ENCODE measurements around the gene FLVCR2. TPM values are rescaled to one million over a fixed set of nuclear protein-coding genes. Genes with fewer than 3 reads are reported as not detected.
"Not testable (repeated sequence)": the region's sequence is repeated elsewhere in the genome, so short reads cannot be mapped to it uniquely, and the experiment has no call there.

The FLVCR2 gene
- total RNA-seq, 1 donor from 2014 or later = 1.7 TPM

DNA sequence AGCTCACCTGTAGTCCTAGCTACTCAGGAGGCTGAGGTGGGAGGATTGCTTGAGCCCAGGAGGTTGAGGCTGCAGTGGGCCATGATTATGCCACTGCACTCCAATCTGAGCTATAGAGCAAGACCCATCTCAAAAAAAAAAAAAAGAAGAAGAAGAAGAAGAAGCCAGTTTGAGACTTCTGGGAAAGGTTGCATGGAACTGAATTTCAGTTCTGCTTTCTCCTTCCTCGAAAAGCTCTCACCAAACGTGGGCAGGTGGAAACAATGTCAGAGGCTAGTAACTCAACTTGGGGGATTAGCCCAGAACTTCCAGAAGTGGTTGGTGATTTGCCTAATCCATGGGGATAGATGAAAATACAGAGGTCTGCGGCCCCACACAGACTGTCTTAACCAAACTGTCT is 18.7 kb downstream of the FLVCR2 start:
- H3K27me3 Mint-ChIP-seq (ENCODE audit: low read depth) = peaks cover 13% of the 10 kb centered on the region
- H3K4me3 Mint-ChIP-seq (ENCODE audit: unreplicated experiment) = no peak overlapping the region
- H3K9me3 Mint-ChIP-seq (ENCODE audit: low read depth) = peaks cover 3% of the 10 kb centered on the region
- TF ChIP-seq, protein P1, sequence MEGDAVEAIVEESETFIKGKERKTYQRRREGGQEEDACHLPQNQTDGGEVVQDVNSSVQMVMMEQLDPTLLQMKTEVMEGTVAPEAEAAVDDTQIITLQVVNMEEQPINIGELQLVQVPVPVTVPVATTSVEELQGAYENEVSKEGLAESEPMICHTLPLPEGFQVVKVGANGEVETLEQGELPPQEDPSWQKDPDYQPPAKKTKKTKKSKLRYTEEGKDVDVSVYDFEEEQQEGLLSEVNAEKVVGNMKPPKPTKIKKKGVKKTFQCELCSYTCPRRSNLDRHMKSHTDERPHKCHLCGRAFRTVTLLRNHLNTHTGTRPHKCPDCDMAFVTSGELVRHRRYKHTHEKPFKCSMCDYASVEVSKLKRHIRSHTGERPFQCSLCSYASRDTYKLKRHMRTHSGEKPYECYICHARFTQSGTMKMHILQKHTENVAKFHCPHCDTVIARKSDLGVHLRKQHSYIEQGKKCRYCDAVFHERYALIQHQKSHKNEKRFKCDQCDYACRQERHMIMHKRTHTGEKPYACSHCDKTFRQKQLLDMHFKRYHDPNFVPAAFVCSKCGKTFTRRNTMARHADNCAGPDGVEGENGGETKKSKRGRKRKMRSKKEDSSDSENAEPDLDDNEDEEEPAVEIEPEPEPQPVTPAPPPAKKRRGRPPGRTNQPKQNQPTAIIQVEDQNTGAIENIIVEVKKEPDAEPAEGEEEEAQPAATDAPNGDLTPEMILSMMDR (IDR thresholded peaks at IDR 0.05) = no peak
- no peak overlapping the region for H3K27ac Mint-ChIP-seq (ENCODE audit: unreplicated experiment)
- H3K36me3 Mint-ChIP-seq (ENCODE audit: low read depth) = no peaks in the 10 kb centered on the region
- no peaks in the 10 kb centered on the region for H3K4me1 Mint-ChIP-seq (ENCODE audit: low read depth)
- no peak for DNase-seq (ENCODE audit: low spot score)

DNA sequence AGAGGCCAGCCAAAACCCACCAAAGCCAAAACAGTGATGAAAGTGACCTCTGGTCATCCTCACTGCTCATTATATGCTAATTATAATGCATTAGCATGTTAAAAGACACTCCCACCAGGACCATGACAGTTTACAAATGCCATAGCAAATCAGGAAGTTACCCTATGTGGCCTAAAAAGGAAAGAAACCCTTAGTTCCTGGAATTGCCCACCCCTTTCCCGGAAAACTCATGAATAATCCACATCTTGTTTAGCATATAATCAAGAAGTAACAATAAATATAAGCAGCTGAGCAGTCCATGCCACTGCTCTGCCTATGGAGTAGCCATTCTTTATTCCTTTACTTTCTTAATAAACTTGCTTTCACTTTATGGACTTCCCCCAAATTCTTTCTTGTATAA is 21.7 kb downstream of the FLVCR2 start:
- not testable (repeated sequence) for H3K36me3 Mint-ChIP-seq (ENCODE audit: low read depth); H3K4me1 Mint-ChIP-seq (ENCODE audit: low read depth); H3K9me3 Mint-ChIP-seq (ENCODE audit: low read depth); H3K27ac Mint-ChIP-seq (ENCODE audit: unreplicated experiment); DNase-seq (ENCODE audit: low spot score); H3K4me3 Mint-ChIP-seq (ENCODE audit: unreplicated experiment)
- peaks cover 16% of the 10 kb centered on the region for H3K27me3 Mint-ChIP-seq (ENCODE audit: low read depth)

DNA sequence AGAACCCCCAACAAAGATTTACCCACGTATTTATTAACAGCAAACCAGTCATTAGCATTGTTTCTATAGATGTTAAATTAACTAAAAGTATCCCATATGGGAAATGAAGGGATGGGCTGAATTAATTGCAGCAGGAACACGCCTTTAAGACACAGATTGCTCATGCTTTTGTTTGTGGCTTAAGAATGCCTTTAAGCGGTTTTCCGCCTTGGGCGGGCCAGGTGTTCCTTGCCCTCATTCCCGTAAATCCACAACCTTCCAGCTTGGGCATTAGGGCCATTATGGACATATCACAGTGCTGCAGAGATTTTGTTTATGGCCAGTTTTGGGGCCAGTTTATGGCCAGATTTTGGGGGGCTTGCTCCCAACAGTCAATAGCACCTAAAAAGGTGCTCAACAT is 22.6 kb downstream of the FLVCR2 start:
- not testable (repeated sequence) for H3K9me3 Mint-ChIP-seq (ENCODE audit: low read depth); H3K4me1 Mint-ChIP-seq (ENCODE audit: low read depth); H3K4me3 Mint-ChIP-seq (ENCODE audit: unreplicated experiment)

DNA sequence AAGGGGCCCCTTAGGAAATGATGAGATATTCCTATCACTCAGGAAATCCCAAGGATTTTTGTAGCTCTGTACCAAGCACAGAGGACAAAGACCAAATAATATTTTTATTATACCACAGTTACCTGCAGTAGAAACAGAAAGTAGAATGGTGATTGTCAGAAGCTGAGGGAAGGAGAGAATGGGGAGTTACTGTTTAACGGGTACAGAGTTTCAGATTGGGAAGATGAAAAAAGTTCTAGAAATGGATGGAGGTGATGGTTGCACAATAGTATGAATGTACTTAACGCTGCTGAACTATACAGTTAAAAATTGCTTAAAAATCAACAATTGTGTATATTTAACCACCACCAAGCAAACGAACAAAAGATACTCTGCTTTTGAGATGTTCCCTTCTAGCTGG is 24.1 kb downstream of the FLVCR2 start:
- DNase-seq (ENCODE audit: low spot score) = no peak
- Mint-ChIP-seq H3K27me3 (ENCODE audit: low read depth) (peaks cover 13% of the 10 kb centered on the region), H3K9me3 (ENCODE audit: low read depth) (peaks cover 4% of the 10 kb centered on the region), H3K27ac (ENCODE audit: unreplicated experiment) (no peak overlapping the region), H3K4me1 (ENCODE audit: low read depth) (peaks cover 9% of the 10 kb centered on the region), H3K36me3 (ENCODE audit: low read depth) (no peaks in the 10 kb centered on the region), H3K4me3 (ENCODE audit: unreplicated experiment) (no peak overlapping the region)
- TF ChIP-seq, protein P1 (IDR thresholded peaks at IDR 0.05) = no peak

More for the DNA sequence above, 22.6 kb downstream of the FLVCR2 start:
- not testable (repeated sequence) for H3K27ac Mint-ChIP-seq (ENCODE audit: unreplicated experiment); DNase-seq (ENCODE audit: low spot score); H3K36me3 Mint-ChIP-seq (ENCODE audit: low read depth)
- H3K27me3 Mint-ChIP-seq (ENCODE audit: low read depth) = peaks cover 15% of the 10 kb centered on the region

DNA sequence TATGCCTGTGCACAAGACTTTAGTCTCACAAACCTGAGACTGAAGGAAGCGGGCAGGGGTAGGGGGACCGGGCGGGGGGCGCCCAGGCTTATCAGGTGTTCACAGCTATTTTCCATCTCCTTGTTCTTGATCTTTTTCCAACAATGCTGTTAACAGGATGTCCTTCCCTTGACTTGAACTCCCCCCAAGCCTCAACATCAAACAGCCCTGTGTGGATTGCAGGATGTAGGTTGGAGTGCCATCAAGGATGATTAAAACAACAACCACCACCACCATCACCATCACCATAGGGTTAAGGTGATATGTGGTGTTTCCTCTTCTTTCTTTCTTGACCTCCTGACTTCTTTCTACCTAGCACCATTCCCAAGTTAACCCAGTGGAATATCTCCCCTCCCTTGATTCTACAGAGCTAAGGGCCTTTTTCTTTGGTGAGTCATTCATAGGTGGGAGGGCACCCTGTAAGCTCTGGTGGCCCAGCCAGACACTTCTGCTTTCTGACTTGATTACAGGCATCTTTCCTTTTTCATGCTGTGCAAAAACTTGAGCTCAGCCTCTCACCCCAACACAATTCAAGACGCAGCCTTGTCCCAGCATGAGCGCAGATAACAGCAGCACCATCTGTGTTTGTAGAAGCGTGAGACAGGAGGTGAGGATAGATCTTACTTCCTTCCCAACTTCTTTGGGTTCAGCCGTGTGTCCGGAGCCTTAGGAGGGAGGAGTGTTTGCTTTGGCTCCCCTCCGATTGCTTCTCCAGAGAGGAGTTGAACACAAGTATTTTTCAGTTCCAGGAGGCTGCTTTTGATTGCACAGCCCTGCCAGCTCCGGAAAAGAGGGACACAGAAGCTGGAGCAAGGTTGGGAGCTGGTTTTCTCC is 26.8 kb downstream of the FLVCR2 start:
- H3K4me1 Mint-ChIP-seq (ENCODE audit: low read depth) = peaks cover 16% of the 10 kb centered on the region
- no peak for DNase-seq (ENCODE audit: low spot score)
- H3K9me3 Mint-ChIP-seq (ENCODE audit: low read depth) = peaks cover 8% of the 10 kb centered on the region
- no peak overlapping the region for H3K27ac Mint-ChIP-seq (ENCODE audit: unreplicated experiment)
- TF ChIP-seq, protein P1 (IDR thresholded peaks at IDR 0.05) = no peak
- H3K36me3 Mint-ChIP-seq (ENCODE audit: low read depth) = no peaks in the 10 kb centered on the region
- peaks cover 9% of the 10 kb centered on the region for H3K27me3 Mint-ChIP-seq (ENCODE audit: low read depth)
- H3K4me3 Mint-ChIP-seq (ENCODE audit: unreplicated experiment) = no peak overlapping the region

DNA sequence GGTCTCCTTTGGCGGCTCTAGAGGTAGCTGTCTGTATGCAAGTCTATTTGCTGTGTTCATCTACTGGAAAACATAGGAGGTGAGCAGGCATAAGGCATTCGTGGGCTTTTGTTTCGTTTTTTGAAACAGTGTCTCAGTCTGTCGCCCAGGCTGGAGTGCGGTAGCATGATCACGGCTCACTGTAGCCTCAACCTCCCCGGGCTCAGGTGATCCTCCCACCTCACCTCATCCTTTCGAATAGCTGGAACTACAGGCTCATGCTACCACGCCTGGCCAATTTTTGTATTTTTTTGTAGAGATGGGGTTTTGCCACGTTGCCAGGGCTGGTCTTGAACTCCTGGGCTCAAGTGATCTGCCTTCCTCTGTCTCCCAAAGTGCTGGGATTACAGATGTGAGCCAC is 27.5 kb downstream of the FLVCR2 start:
- H3K36me3 Mint-ChIP-seq (ENCODE audit: low read depth) = no peaks in the 10 kb centered on the region
- no peak overlapping the region for H3K27ac Mint-ChIP-seq (ENCODE audit: unreplicated experiment)
- no peak for DNase-seq (ENCODE audit: low spot score)
- H3K4me3 Mint-ChIP-seq (ENCODE audit: unreplicated experiment) = no peak overlapping the region
- TF ChIP-seq, protein P1 (IDR thresholded peaks at IDR 0.05) = no peak
- peaks cover 8% of the 10 kb centered on the region for H3K27me3 Mint-ChIP-seq (ENCODE audit: low read depth)
- peaks cover 23% of the 10 kb centered on the region for H3K4me1 Mint-ChIP-seq (ENCODE audit: low read depth)
- H3K9me3 Mint-ChIP-seq (ENCODE audit: low read depth) = peaks cover 8% of the 10 kb centered on the region

All from chondrocyte (in vitro differentiated cells).